ENCODE data around the gene UBE2E2.
"Not testable (repeated sequence)": the region's sequence is repeated elsewhere in the genome, so short reads cannot be mapped to it uniquely, and the experiment has no call there.

The UBE2E2 gene

DNA sequence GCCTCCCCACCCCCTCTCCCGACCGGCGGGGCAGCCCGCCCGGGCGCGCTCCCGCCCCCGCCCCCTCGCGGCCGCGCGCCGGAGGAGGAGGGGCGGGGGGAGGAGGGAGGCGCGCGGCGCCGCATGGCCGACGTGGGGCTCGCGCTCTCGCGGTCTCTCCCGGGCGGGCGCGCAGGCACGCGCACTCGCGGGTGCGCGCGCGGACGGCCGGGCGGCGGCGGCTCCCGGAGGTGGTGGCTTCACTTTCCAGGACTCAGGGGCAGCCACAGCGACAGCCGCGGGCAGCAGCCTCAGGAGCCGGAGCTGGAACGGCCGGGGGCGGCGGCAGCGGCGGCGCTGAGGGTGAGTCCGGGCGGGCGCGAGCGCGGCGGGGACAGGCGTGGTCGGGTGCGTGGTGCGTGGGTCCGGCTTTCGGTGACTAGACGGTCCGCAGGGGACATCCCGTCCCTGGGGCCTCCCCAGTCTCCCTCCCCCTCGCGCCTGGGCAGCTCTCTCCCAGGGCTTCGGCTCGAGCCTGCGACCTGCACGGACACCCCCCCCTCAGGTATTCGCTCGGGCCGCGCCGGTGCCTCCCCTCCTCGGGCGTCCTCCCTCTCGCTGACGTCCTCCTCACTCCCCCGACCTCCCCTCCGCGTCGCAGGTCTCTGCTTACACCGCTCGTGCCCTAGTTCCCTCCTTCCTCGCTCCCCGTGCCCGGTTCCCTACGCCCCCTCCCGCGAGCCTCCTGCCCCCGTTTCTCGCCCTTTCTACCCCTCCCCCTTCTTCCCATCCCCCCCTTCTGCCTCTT, at the start of gene UBE2E2:
UBE2E2 (plus strand) TSS at position 407 of the 787 bp plus-strand sequence.
- DNase-seq (ENCODE audit: low spot score), result peak; percentile 67

DNA sequence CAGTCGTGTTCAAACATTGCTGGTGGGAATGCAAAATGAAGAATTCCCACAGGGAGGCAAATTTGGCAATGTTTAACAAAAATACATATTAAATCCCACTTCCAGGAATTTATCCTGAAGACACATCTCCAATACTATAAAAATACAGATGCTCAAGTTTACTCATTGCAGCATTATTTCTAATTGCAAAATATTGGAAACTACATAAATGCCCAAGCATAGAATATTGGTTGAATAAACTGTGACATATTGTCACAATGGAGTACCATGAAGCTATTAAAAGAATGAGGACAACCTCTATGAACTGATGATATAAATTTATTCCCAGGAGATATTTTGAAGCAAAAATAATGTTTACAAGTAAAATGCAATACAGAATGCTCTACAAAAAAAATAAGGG, 49.7 kb upstream of the UBE2E2 start:
- no peak for DNase-seq (ENCODE audit: low spot score)

DNA sequence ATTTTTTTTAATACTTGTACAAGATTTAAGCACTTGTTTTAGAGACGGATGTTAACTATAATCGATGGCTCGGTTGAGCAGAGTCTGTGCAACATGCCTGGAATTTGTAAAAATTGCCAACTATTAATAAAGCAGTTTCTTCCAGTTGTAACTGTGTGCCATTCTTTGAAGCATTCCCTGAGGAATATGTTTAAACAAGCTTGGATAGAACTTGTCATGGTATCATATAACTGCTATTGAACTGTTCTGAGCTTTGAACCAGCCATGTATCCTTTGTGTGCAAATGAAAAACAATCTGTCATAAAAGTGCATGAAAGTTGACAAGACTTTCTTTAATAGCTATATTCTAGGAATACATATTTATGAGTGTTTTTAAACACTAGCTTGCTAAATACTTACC, 45.8 kb upstream of the UBE2E2 start:
- DNase-seq (ENCODE audit: low spot score), result no peak

DNA sequence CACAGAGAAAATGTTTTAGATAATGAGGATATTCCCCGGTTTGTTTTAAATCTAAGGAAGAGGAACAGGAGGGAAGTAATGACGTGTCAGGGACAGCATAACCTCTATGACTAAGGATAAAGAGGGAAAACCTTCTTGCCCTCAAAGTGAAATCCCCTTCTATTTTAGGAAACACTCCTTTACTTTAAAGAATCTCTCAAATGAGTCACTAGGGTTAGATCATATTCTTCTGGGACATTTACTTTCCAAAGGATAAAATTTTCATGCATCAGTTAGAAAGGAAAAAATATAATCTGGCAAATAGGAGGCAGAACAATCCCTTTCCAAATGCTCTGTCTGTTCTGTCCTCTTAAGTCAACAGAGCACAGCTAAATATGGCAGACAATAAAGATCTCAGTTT, 43.2 kb upstream of the UBE2E2 start:
- DNase-seq (ENCODE audit: low spot score), result no peak

DNA sequence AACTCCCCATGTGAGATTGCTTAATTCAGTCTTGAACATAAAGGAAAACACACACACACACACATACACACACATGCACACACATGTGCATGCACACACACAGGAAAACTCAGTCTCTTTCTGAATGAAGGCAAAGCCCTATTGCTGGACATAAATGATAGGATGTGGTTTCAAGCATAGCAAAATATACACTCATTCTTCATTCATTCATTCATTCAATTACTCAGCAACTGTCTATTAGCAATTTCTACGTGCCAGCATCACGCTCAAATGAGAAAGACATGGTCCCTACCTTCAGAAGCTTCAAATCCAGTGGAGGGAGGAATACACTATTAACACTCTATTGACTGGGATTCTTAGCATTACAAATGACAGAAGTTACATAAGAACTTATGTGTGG, 41.8 kb upstream of the UBE2E2 start:
- DNase-seq (ENCODE audit: low spot score), result no peak

DNA sequence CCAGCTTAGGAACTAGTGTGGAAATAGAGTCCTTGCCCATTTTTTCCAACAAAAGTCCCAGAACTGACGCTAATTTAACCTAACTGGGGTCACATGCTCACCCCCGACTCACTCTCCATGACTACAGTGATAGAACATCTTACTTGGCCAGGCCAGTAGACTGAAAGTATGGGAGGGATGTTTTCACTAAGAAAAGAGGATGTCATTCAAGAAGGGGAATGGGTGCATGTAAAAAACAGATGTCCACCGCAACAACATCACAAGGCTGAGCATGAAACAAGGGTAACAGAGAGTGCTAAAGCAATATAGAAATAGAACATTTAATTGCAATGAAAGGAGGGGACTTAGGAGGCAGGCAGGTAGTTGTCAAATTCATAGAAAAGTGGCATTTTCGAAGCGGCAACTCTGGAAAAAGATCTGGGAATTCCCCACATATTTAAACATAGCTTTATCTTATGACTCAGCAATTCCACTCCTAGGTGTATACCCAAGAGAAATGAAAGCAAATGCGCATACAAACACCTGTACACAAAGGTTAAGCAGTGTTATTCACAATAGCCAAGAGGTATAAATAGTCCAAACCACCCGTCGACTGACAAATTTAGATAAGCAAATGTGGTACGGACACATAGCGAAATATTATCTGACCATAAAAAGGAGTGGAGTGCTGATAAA, 41.1 kb upstream of the UBE2E2 start:
- DNase-seq (ENCODE audit: low spot score), result peak; percentile 9

DNA sequence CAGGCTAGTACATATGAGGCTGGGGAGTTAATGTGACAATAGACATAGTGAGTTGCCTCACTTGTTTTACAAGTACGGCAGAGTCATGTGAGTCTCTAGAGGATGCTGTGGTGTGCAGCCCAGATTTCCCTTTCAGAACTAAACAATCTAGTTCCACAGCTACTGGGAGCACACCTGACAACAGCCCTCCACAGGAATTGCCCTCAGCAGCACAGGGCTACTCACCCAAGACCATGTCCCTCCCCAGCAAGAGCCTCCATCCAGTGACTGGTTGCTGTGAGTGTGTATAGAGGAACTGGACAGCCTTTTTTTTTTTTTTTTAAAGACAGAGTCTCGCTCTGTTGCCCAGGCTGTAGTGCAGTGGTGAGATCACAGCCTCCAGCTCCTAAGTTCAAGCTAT, 40.2 kb upstream of the UBE2E2 start:
- DNase-seq (ENCODE audit: low spot score), result no peak

DNA sequence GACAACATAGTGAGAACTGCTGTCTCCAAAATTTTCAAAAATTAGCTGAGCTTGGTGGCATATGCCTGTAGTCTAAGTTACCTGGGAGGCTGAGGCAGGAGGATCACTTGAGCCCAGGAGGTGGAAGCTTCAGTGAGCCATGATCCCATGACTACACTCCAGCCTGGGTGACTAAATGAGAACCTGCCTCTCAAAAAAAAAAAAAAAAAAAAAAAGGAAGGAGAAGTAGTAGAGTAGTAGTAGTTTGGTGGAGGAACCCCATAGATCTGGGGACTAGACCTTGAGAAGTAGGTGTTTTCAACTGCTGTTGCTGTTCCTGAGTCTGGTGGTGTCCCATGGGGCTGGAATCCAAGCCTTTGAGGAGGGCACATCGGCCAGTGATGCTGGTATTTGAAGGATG, 38.4 kb upstream of the UBE2E2 start:
- DNase-seq (ENCODE audit: low spot score), result no peak

DNA sequence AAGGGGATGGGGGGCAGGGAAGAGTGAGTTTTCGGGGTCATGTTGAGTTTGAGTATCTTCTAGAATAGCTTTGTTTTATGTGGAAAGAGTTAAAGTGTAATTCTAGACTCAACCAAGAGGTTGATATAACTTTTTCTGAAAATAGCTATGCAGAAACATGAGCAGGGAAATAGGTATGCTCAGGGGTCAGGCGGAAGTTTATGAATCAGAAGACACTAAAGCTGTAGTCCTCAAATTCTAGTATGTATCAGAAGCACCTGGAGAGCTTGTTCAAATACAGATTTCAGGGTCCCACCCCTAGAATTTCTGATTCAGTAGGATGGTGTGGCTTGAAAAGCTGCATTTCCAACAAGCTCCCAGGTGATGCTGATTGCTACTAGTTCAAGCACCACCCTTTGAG, 37.6 kb upstream of the UBE2E2 start:
- DNase-seq (ENCODE audit: low spot score), result no peak

DNA sequence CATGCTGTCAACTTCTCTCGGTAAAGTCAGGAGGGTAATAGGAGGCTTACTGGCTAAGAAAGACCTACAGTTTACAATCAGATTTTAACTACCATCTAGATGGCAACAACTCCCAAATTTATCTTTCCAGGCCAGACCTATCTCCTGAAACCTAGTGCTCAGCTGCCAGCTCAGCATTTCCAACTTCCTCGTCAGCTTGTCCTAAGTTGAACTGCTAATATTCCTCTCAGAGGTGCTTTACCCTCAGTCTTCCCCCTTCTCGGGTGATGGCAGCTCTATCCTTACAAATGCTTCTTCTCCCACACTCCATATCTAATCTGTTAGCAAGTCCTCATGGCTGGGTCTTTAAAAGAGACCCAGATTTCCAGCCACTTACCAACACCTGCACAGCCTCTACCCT, 36.9 kb upstream of the UBE2E2 start:
- no peak for DNase-seq (ENCODE audit: low spot score)

DNA sequence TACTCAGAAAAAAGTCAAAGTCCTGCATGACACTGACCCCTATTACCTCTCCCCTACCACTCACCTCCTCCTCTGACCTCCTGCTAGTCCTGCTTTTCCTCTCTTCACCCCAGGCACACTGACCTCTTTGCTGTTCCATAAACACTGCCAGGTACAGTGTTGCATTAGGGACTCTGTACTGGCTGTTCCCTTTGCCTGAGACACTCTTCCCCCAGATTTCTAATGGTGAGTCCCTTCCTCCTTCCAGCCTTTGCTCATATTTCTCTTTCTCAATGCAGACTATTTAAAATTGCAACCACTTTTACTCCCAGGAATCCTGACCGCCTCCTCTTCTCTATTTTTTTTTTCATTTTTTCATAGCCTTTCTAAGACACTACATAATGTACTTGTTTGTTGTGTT, 36.3 kb upstream of the UBE2E2 start:
- no peak for DNase-seq (ENCODE audit: low spot score)

DNA sequence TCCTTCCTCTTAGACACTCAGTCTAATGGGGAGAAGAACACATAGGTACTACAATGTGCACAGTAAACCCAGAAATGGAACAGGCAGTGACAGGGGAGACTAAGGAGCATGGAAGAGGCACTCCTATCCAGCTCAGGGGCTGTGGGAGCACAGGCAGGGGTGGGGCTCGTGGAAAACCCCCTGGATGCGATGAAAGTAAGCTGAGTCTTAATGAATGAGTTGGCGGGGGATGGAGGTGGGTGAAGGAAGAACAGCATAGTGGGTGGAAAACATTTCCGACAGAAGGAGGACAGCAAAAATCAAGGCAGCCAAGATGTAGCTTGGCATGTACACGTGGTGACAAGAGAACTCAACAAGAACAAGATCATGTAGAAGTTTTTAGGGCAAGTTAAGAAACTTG, 33.6 kb upstream of the UBE2E2 start:
- DNase-seq (ENCODE audit: low spot score), result no peak

DNA sequence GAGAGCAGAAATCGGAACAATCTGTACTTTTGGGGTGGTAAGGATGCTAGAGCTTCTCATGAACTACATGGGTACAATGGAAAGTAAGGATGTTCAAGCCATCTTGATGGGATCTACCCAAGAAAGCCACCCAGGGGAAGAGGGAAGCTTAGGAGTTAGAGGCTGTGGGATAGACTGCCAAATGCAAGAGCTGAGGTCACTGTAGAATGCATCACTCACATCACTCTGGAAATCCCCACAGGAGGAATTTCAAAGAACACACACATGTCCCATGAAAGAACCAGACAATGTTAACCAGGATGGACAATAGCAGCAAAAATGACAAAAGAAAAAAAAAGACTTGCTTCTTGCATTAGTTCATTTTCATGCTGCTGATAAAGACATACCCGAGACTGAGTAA, 32.8 kb upstream of the UBE2E2 start:
- no peak for DNase-seq (ENCODE audit: low spot score)

DNA sequence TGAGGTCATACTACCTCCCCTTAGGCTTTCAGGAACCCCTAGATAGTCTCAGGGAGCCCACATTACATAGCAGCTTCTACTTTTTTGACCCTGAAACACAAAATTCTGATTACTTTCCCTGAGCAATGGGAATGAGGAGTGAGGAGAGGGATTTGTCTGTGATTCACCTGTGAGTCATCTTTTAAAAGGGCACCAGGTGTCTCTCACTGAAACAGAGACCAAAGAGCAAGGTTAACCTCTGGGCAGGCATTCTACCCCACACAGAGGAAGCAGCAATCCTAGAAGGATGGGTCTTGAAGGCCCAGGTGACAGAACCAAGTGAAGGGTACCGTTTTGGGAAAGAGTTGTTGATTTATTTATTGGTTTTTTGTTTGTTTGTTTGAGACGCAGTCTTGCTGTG, 31.1 kb upstream of the UBE2E2 start:
- peak; percentile 18 for DNase-seq (ENCODE audit: low spot score)

DNA sequence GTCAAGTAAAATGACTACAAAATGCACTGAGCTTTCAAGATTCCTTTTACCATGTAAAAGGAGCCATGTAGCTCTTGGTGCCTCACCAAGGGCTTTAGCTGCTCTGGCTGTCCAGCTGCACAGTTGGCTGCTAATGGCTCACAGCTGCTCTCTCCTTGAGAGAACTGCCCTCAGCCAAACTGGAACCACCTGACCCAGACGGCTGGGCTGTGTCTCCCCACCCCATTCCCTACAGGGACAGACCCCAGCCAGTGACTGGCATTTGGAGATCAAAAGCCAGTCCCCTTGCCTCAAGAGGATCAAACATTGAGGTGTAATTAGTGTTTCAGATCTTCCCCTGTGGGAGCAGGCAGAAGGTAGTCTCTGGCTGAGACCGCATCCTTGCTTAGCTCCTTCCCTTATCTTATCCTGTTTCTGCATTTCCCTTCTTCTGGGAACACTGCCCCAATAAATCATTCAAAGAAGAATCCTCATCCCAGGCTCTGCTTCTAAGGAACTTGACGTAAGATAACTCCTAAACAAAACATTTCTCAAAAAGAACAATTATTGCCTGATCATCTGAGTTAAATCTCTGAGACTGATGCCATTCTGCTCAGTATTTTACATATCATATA, 28.6 kb upstream of the UBE2E2 start:
- DNase-seq (ENCODE audit: low spot score), result no peak

DNA sequence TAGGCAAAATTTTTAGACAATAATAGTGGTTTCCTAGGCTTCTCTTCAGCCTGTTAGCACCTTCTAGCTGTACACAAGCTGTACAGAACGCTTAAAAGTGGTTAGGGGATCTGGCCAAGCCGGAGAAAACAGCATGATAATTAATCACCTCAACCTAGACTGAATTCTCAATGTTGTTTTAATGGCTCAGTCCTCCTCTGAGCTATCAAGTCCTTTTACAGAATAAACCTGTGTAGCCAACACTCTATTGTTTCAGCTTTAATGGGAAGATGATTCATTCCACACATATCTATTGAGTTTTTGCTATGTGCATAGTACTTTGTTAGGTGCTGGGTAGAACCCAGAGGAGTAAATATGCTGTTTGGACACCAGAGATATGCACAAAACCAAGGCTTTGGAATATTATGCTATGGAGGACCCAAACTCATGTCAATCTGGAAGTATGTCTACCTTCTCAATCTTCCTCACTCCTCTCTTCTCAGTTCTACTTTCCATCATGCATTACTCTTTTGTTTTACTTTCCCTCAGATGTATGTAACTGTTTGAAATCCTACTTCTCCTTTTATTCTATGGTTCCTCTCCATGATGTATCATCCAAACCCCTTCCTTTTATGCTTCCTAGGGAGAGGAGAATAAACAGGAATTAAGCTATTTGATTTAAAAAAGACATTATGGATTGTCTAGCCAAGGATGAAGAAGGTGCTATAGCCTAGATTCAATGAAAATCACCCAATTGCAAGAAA, 27.6 kb upstream of the UBE2E2 start:
- DNase-seq (ENCODE audit: low spot score), result no peak

DNA sequence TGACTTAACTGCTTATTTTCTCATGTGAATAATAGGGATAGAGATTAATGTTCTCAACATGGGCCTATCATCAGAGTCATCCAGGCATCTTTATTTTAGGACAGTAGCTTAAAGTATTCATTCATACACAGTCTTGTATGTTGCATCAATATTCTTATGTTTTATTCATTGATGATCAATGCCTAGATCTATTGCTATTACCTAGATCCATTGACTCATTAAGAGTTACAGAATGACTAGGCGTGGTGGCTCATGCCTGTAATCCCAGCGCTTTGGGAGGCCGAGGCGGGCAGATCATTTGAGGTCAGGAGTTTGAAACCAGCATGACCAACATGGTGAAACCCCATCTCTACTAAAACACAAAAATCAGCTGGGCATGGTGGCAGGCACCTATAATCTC, 26.3 kb upstream of the UBE2E2 start:
- DNase-seq (ENCODE audit: low spot score), result not testable (repeated sequence)

DNA sequence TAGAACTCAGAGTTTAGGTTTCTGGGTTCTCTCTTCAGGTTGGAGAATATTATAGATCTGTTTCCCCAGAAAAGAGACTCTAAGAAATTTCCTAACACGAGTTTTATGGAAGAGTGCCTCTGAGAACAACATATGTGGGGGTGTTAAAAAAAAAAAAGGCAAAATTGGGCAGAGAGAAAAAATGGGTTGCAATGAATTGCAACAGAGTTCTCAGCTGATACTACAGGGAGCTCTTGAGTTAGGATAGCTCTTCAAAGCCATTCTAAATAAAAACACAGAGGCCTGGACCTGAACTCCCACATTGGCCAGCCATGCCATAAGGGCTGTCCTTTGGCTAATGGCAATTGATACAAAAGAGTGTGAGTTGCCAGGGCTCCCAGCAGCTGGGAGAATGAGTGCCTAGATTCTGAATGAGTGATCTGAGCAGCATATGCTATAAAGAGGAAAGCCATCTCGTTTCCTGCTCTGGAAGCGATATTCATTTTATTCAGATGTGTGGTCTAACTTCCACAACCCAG, 20.1 kb upstream of the UBE2E2 start:
- no peak for DNase-seq (ENCODE audit: low spot score)

DNA sequence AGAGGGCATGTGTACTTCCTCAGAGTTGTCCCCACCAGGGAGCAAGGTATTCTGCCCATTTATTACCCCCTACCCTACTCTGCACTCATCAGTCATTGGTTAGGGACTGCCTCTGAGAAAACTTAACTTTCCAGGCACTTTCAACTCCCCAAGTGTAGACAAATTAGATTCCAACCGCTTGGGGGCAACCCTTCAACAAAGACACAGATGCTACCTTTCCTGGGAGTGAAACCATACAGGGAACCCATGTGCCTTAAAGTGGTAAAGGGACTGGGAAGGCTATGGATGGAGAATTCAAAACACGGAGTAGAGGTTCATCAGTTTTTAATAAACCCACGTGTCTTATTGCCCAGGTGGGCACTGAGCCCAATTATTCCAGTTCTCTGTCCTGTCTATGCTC, 19.4 kb upstream of the UBE2E2 start:
- peak; percentile 63 for DNase-seq (ENCODE audit: low spot score)

DNA sequence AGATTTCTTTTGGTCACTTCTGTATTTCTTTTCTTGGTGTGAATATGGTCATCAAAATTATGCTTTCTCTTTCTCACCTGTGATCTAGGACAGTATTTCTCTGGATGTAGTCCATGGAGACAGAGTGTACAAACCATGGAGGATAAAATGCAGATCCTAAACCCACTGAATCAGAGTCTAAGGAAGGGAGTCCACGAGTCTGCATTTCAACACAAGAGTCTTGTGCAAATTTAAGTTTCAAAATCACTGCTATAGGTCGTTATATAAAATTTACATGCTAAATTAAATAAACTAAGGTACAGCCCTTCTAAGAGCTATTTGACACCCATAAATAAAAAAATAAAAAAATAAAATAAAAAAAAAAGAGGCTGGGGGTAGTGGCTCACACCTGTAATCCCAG, 17.3 kb upstream of the UBE2E2 start:
- no peak for DNase-seq (ENCODE audit: low spot score)

DNA sequence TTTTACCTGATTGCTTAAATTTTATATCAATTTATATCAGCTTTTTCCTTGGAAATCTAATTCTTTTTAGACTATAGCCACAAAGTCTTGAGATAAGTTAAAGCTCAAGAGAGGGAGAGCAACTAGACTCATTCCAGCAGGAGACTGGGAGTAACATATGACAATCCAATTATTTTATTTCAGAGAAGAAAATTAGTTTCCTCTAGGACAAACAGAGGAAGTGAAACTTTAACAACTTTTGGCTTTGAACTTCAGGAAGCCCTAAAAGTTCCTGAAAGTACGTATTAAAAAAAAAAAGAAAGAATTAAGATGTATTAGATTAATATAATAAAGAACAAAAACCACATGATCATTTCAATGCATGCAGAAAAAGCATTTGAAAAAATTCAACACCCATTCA, 13.9 kb upstream of the UBE2E2 start:
- no peak for DNase-seq (ENCODE audit: low spot score)

DNA sequence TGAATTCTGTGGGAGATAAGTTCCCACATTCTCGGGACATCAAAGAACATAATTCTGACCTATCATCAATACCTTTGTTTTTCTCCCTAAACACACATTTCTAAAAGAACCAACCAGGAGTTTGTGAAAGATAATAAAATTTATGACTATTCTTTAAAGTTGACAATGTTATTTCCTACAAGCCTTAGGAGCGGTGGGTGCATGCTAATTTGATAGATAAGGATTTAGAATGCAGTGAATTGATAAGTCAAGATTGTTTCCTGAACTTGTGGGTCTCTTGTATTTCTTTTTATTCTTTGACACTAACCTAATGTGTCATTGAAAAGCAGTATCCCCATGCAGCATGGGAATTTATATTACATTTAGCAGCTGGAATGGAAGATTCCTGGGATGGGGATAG, 10.3 kb upstream of the UBE2E2 start:
- DNase-seq (ENCODE audit: low spot score), result no peak

DNA sequence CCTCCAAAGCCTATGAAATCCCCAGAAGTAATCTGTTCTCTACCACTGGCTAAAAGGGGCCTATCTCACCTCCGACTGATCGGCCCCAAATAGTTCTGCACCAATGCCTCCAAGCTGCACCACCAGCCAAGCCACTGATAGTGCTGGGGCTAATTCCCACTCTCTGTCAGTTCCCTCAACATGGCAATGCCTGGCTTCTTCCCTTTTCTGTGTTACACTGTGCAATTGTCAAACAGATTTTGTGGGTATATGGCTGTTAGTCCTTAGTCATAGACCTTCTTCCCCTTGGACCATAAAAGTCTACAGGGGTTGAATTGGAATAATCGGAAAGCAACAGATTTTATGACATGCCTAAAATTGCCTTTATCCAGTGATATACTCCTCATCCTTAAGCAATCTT, 9.3 kb upstream of the UBE2E2 start:
- DNase-seq (ENCODE audit: low spot score), result no peak

Data from LoVo (cell line).